CD14-positive monocyte (primary cell): ENCODE results near the gene DCN. TPM values are rescaled to one million over a fixed set of nuclear protein-coding genes. Genes with fewer than 3 reads are reported as not detected.

Experiments used
- DNase-seq, 3 donors: peaks; one replicate each; pipeline ENCODE4 v3.0.0-alpha.2; 2011 to 2022
- H2AFZ ChIP-seq: 2 replicates; pipeline ENCODE4 v1.6.0; 2012; ENCODE audit warnings: mild to moderate bottlenecking, low read depth, low read length, inconsistent platforms; ENCODE audit not compliant: insufficient read depth, poor library complexity, severe bottlenecking
- H3K27ac ChIP-seq, 2 donors: 1 replicate in 1 of 2; 2 replicates in 1 of 2; pipeline ENCODE4 v1.5.1; 2012 to 2013; ENCODE audit warnings: low read length in 2 of 2, control low read depth in 1 of 2, inconsistent platforms in 1 of 2, low read depth in 1 of 2, mild to moderate bottlenecking in 1 of 2
- H3K27me3 ChIP-seq, 2 donors: one replicate each; pipeline versions ENCODE4 v1.6.0 to v1.6.1; 2011 to 2013; ENCODE audit warnings: low read length in 2 of 2; ENCODE audit not compliant: control insufficient read depth in 2 of 2, insufficient read depth in 2 of 2
- H3K36me3 ChIP-seq, 2 donors: replicated peaks in 1 of 2; 1 replicate in 1 of 2; 2 replicates in 1 of 2; pipeline versions ENCODE4 v1.5.1 to v1.6.1; 2012 to 2013; ENCODE audit warnings: low read length in 2 of 2, control low read depth in 1 of 2, inconsistent platforms in 1 of 2, mild to moderate bottlenecking in 1 of 2; ENCODE audit not compliant: insufficient read depth in 2 of 2, control insufficient read depth in 1 of 2
- H3K4me1 ChIP-seq, 2 donors: 1 replicate in 1 of 2; 2 replicates in 1 of 2; pipeline versions ENCODE4 v1.5.1 to v1.6.1; 2012 to 2013; ENCODE audit warnings: low read length in 2 of 2, control low read depth in 1 of 2, inconsistent platforms in 1 of 2, mild to moderate bottlenecking in 1 of 2, moderate library complexity in 1 of 2; ENCODE audit not compliant: insufficient read depth in 2 of 2, control insufficient read depth in 1 of 2
- H3K4me2 ChIP-seq: replicated peaks from 2 replicates; pipeline ENCODE3; 2012; ENCODE audit warnings: low read length, moderate library complexity, mild to moderate bottlenecking; ENCODE audit not compliant: poor library complexity, severe bottlenecking; ENCODE audit errors: extremely low read depth
- H3K4me3 ChIP-seq, 3 experiments: fragments of 200-600 bp in 1 of 3; sonication (generic) in 1 of 3; replicated peaks in 1 of 3; 1 replicate in 2 of 3; 2 replicates in 1 of 3; pipeline ENCODE4 v1.5.1; 2011 to 2013; ENCODE audit warnings: low read length in 3 of 3, mild to moderate bottlenecking in 3 of 3, control low read depth in 2 of 3, low read depth in 2 of 3, inconsistent platforms in 1 of 3, moderate library complexity in 1 of 3
- H3K79me2 ChIP-seq: 2 replicates; pipeline ENCODE4 v1.6.0; 2012; ENCODE audit warnings: mild to moderate bottlenecking, control low read depth, inconsistent platforms, low read length, moderate library complexity; ENCODE audit not compliant: insufficient read depth
- H3K9ac ChIP-seq: 2 replicates; pipeline ENCODE4 v1.6.0; 2017; ENCODE audit warnings: low read length, mild to moderate bottlenecking; ENCODE audit not compliant: insufficient read depth, poor library complexity, severe bottlenecking
- H3K9me3 ChIP-seq, 2 donors: replicated peaks in 1 of 2; 1 replicate in 1 of 2; 2 replicates in 1 of 2; pipeline versions ENCODE4 v1.5.1 to v1.6.1; 2012 to 2013; ENCODE audit warnings: low read length in 2 of 2, control low read depth in 1 of 2; ENCODE audit not compliant: control insufficient read depth in 1 of 2, insufficient read depth in 1 of 2
- H4K20me1 ChIP-seq: 2 replicates; pipeline ENCODE4 v1.6.0; 2012; ENCODE audit warnings: mild to moderate bottlenecking, low read length, control low read depth, moderate library complexity; ENCODE audit not compliant: insufficient read depth
- H3K27ac Mint-ChIP-seq, 7 donors: one replicate each; pipeline ENCODE4 v1.8.0; 2020; ENCODE audit warnings: mild to moderate bottlenecking in 7 of 7, mixed read lengths in 7 of 7, moderate library complexity in 6 of 7, inconsistent platforms in 2 of 7
- H3K27me3 Mint-ChIP-seq, 3 donors: one replicate each; pipeline ENCODE4 v1.8.0; 2021 to 2022; ENCODE audit warnings: low read depth in 3 of 3, mild to moderate bottlenecking in 3 of 3, mixed read lengths in 3 of 3, moderate library complexity in 3 of 3, inconsistent platforms in 1 of 3
- H3K36me3 Mint-ChIP-seq, 2 donors: one replicate each; pipeline ENCODE4 v1.8.0; 2020; ENCODE audit warnings: mixed read lengths in 2 of 2, inconsistent platforms in 1 of 2, mild to moderate bottlenecking in 1 of 2
- H3K4me1 Mint-ChIP-seq: one replicate; pipeline ENCODE4 v1.8.0; 2020; ENCODE audit warnings: mild to moderate bottlenecking, mixed read lengths
- H3K4me3 Mint-ChIP-seq, 2 donors: one replicate each; pipeline ENCODE4 v1.8.0; 2020; ENCODE audit warnings: mild to moderate bottlenecking in 2 of 2, mixed read lengths in 2 of 2, moderate library complexity in 1 of 2
- H3K9me3 Mint-ChIP-seq, 7 donors: one replicate each; pipeline ENCODE4 v1.8.0; 2020 to 2022; ENCODE audit warnings: mixed read lengths in 7 of 7, mild to moderate bottlenecking in 6 of 7, moderate library complexity in 6 of 7, inconsistent platforms in 2 of 7
- WGBS: methylation state at CpG from one replicate; pipeline ENCODE4 v1.1.5; 2013; ENCODE audit warnings: missing lambda C conversion rate; ENCODE audit not compliant: insufficient coverage; 5-methylcytosine and 5-hydroxymethylcytosine counted together
- intact Hi-C, 2 donors: fragments of 100-400 bp; cut with micrococcal nuclease; formaldehyde crosslinking; loops; one replicate each; pipeline versions ENCODE4 v1.15.0 to v1.15.1; 2023
- polyA plus RNA-seq, 3 donors: library from polyadenylated mRNA; depleted of rRNA in 1 of 3; unstranded in 2 of 3; stranded (reverse) in 1 of 3; fragments of 300-500 nt in 2 of 3; fragments of >200 nt in 1 of 3; fragmentation: Illumina TruSeq in 2 of 3; gene quantifications; 1 replicate in 2 of 3; 2 replicates in 1 of 3; pipeline ENCODE4 v1.2.3, GENCODE V29; 2012 to 2021
- TF ChIP-seq, protein P1 (sequence below): fragments of 200-600 bp; IDR thresholded peaks from one replicate; pipeline ENCODE4 v1.8.0; 2022; ENCODE audit warnings: antibody characterized with exemption, mild to moderate bottlenecking

The DCN gene
- polyA plus RNA-seq, 3 donors = not detected

DNA sequence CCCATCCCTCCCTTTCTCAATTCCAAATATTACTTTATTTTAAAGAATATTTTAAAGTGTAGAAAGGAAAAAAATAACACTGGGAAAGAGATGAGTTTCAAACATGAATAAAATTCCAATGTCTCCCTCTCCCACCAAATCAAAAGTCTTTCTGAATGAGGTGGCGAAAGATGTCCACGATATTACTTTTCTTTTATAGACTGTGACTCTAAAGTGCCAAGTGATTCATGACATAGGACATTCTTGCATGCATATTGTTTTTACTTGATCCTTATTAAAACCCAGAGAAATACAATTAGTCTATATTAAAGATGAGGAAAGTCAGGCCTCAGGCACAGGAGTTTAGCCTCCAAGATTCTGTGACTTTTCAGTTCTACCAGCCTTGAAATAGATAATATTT is 55.3 kb downstream of the DCN start:
- Mint-ChIP-seq H3K36me3 (no peaks in the 10 kb centered on the region), H3K27ac (no peak overlapping the region), H3K4me1 (no peaks in the 10 kb centered on the region), H3K4me3 (no peak overlapping the region), H3K27me3 (peaks cover 0 to 4% (median 0%) of the 10 kb centered on the region in 3 donors), H3K9me3 (peaks cover 0 to 8% (median 3%) of the 10 kb centered on the region in 7 donors)
- DNase-seq = no peak
- TF ChIP-seq, protein P1, sequence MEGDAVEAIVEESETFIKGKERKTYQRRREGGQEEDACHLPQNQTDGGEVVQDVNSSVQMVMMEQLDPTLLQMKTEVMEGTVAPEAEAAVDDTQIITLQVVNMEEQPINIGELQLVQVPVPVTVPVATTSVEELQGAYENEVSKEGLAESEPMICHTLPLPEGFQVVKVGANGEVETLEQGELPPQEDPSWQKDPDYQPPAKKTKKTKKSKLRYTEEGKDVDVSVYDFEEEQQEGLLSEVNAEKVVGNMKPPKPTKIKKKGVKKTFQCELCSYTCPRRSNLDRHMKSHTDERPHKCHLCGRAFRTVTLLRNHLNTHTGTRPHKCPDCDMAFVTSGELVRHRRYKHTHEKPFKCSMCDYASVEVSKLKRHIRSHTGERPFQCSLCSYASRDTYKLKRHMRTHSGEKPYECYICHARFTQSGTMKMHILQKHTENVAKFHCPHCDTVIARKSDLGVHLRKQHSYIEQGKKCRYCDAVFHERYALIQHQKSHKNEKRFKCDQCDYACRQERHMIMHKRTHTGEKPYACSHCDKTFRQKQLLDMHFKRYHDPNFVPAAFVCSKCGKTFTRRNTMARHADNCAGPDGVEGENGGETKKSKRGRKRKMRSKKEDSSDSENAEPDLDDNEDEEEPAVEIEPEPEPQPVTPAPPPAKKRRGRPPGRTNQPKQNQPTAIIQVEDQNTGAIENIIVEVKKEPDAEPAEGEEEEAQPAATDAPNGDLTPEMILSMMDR = no peak
- intact Hi-C loops = no loop called here
- H2AFZ ChIP-seq = no peak overlapping the region
- H3K27ac ChIP-seq = no peak overlapping the region
- H3K36me3 ChIP-seq = no peaks in the 10 kb centered on the region
- no CpG with 5 or more reads among the region's 2 CpGs for WGBS
- no peaks in the 10 kb centered on the region for H4K20me1 ChIP-seq
- peaks cover 0 to 3% of the 10 kb centered on the region in 2 donors for H3K9me3 ChIP-seq
- no peaks in the 10 kb centered on the region for H3K27me3 ChIP-seq
- H3K4me2 ChIP-seq = no peak overlapping the region
- H3K9ac ChIP-seq = no peak overlapping the region
- H3K4me1 ChIP-seq = no peaks in the 10 kb centered on the region
- H3K4me3 ChIP-seq = no peak overlapping the region
- H3K79me2 ChIP-seq = no peaks in the 10 kb centered on the region

DNA sequence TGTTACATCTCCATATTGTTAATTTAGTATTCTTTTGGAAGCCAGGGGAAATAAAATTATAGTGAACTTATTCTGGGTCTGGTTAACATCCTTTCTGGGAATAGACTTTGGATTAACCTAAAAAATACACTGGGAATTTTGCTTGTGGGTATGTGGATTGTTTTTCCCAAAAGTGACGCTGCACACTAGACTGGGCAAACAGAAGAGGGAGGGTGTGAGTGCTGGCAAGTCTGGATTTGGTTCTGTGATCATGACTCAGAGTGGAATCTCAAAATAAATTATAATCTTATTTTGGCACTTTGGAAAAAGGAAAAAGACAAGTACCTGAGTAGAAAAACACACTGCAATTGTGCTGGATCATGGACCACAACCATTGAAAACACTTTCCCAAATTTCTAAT is 56.1 kb downstream of the DCN start:
- TF ChIP-seq, protein P1 = no peak
- H3K79me2 ChIP-seq = no peaks in the 10 kb centered on the region
- no peak overlapping the region for H3K4me3 ChIP-seq
- H3K27ac Mint-ChIP-seq = no peak overlapping the region
- H3K27me3 ChIP-seq = no peaks in the 10 kb centered on the region
- no peak overlapping the region for H3K9ac ChIP-seq
- H3K27me3 Mint-ChIP-seq = peaks cover 0 to 4% (median 0%) of the 10 kb centered on the region in 3 donors
- 50% methylated on average over 1 of the region's 1 CpG for WGBS
- H3K36me3 ChIP-seq = no peaks in the 10 kb centered on the region
- no peak for DNase-seq
- intact Hi-C loops = no loop called here
- no peak overlapping the region for H2AFZ ChIP-seq
- no peak overlapping the region for H3K4me3 Mint-ChIP-seq
- no peaks in the 10 kb centered on the region for H3K4me1 ChIP-seq
- H4K20me1 ChIP-seq = no peaks in the 10 kb centered on the region
- H3K9me3 Mint-ChIP-seq = peaks cover 0 to 8% (median 3%) of the 10 kb centered on the region in 7 donors
- no peaks in the 10 kb centered on the region for H3K4me1 Mint-ChIP-seq
- H3K9me3 ChIP-seq = peaks cover 0 to 3% of the 10 kb centered on the region in 2 donors
- no peak overlapping the region for H3K27ac ChIP-seq
- no peaks in the 10 kb centered on the region for H3K36me3 Mint-ChIP-seq
- no peak overlapping the region for H3K4me2 ChIP-seq
